Parathyroid adenoma (tissue), 2 donors: ENCODE results near the gene HOXA7.

ENCODE experiments used
- H2AFZ ChIP-seq: fragments of 300-600 bp; sonication (generic); one replicate; pipeline ENCODE4 v1.7.0; 2017; ENCODE audit warnings: antibody characterized with exemption, mild to moderate bottlenecking
- H3K27ac ChIP-seq: fragments of 300-600 bp; sonication (generic); one replicate; pipeline ENCODE4 v1.7.0; 2017
- H3K27me3 ChIP-seq: fragments of 300-600 bp; sonication (generic); one replicate; pipeline ENCODE4 v1.7.0; 2017; ENCODE audit warnings: low read length; ENCODE audit not compliant: control insufficient read depth, insufficient read depth
- H3K36me3 ChIP-seq: fragments of 300-600 bp; sonication (generic); one replicate; pipeline ENCODE4 v1.7.0; 2017; ENCODE audit warnings: low read length; ENCODE audit not compliant: control insufficient read depth, insufficient read depth
- H3K4me1 ChIP-seq: fragments of 300-600 bp; sonication (generic); one replicate; pipeline ENCODE4 v1.7.0; 2017; ENCODE audit warnings: control low read depth
- H3K4me2 ChIP-seq: fragments of 300-600 bp; sonication (generic); one replicate; pipeline ENCODE4 v1.7.0; 2017; ENCODE audit warnings: low read length
- H3K4me3 ChIP-seq: fragments of 300-600 bp; sonication (generic); one replicate; pipeline ENCODE4 v1.7.0; 2017; ENCODE audit warnings: low read depth, low read length
- H3K79me2 ChIP-seq: fragments of 300-600 bp; sonication (generic); one replicate; pipeline ENCODE4 v1.7.0; 2017; ENCODE audit warnings: control low read depth
- H3K9ac ChIP-seq: fragments of 300-600 bp; sonication (generic); one replicate; pipeline ENCODE4 v1.7.0; 2017; ENCODE audit warnings: mild to moderate bottlenecking
- H3K9me3 ChIP-seq: fragments of 300-600 bp; sonication (generic); one replicate; pipeline ENCODE4 v1.7.0; 2017; ENCODE audit warnings: low read length; ENCODE audit not compliant: control insufficient read depth
- TF ChIP-seq, protein P1 (sequence below): fragments of 300-600 bp; sonication (generic); IDR thresholded peaks from one replicate; pipeline ENCODE4 v1.7.0; 2017; ENCODE audit warnings: antibody characterized with exemption, mild to moderate bottlenecking
- donor health status: primary hyperparathyroidism.

Gene HOXA7

DNA sequence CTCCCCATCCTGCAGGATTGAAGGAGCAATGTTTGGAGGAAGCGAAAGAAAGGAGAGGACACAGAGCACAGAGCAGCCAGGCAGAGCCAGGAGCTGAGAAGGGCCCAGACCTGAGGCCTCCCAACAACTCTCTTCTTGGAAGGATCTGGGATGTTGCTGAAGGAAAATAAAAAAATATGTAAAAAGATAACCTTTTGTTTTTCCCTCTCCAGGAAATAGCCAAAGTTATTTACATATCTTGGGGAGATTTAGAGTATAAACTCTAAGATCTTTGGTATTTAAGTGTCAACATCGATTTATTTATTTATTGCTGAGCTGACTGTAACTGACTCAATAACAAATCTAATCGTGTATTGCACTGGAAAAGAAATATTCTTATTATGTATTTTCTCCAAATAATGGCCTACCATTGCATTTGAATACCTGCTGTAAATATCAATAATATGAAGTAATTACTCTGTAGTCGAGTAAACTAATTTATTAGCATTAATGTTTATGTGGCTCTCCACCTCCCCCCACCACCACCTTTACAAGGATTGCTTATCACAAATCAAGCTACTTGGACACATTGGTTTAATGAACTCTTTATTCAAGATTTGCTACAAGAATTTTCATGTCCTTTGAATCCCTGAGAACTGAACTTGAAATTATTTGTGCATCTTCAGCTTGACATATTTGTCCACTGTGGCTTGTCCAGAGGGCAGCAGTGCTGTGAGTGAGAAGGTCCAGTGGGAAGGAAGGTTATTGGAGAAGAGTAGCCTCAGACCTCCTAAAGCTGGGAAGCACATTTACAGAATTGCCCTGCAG is 30.4 kb upstream of the HOXA7 start:
- Histone ChIP-seq H3K4me3 (no peak overlapping the region), H3K4me1 (no peaks in the 10 kb centered on the region), H3K27ac (no peak overlapping the region), H3K79me2 (no peaks in the 10 kb centered on the region), H3K27me3 (peaks cover 46% of the 10 kb centered on the region), H3K9ac (no peak overlapping the region), H2AFZ (no peak overlapping the region), H3K4me2 (no peak overlapping the region), H3K9me3 (no peaks in the 10 kb centered on the region), H3K36me3 (no peaks in the 10 kb centered on the region)
- TF ChIP-seq, protein P1, sequence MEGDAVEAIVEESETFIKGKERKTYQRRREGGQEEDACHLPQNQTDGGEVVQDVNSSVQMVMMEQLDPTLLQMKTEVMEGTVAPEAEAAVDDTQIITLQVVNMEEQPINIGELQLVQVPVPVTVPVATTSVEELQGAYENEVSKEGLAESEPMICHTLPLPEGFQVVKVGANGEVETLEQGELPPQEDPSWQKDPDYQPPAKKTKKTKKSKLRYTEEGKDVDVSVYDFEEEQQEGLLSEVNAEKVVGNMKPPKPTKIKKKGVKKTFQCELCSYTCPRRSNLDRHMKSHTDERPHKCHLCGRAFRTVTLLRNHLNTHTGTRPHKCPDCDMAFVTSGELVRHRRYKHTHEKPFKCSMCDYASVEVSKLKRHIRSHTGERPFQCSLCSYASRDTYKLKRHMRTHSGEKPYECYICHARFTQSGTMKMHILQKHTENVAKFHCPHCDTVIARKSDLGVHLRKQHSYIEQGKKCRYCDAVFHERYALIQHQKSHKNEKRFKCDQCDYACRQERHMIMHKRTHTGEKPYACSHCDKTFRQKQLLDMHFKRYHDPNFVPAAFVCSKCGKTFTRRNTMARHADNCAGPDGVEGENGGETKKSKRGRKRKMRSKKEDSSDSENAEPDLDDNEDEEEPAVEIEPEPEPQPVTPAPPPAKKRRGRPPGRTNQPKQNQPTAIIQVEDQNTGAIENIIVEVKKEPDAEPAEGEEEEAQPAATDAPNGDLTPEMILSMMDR = no peak

DNA sequence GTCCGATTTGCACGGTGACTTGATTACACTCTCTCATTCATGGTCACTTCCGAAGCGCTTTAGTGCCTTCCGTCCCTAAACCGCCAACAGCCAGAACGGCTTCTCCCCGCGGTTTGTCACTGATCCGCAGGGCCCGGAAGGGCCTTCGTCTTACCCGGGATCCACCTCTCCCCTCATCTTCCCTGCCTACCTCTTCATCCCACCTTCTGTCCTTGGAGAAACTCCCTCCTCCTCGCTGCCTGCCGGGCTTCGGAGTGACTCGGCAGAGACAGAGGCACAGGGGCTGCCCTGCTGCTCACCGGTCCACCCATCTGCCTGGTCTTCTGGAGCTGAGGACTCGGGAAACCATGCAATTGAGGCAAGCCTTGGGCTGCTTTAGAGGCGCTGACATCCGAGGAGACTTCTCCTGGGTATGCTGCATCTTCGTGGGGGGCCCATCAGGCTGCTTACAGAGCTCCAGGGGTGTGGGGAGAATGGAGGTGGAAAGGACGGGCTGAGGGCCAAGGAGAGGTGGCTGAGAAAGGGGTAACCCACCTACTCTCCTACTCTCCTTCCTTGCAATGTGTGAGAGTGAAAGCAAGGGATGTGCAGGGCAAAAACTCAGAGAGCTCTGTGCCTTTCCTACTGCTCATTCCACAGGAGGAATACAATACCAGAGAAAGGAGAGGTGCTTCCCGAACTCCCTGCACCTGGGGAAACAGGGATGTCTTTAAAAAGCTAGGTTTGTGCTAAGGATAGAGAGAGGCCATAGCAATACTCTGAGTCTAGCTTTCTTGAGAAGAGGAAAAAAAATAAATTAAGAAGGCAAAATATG is 29.6 kb upstream of the HOXA7 start:
- H3K36me3 ChIP-seq = no peaks in the 10 kb centered on the region
- no peaks in the 10 kb centered on the region for H3K79me2 ChIP-seq
- H3K9me3 ChIP-seq = no peaks in the 10 kb centered on the region
- TF ChIP-seq, protein P1 = no peak
- H3K4me1 ChIP-seq = no peaks in the 10 kb centered on the region
- H3K9ac ChIP-seq = no peak overlapping the region
- no peak overlapping the region for H2AFZ ChIP-seq
- no peak overlapping the region for H3K27ac ChIP-seq
- no peak overlapping the region for H3K4me2 ChIP-seq
- H3K4me3 ChIP-seq = no peak overlapping the region
- H3K27me3 ChIP-seq = peaks cover 46% of the 10 kb centered on the region

DNA sequence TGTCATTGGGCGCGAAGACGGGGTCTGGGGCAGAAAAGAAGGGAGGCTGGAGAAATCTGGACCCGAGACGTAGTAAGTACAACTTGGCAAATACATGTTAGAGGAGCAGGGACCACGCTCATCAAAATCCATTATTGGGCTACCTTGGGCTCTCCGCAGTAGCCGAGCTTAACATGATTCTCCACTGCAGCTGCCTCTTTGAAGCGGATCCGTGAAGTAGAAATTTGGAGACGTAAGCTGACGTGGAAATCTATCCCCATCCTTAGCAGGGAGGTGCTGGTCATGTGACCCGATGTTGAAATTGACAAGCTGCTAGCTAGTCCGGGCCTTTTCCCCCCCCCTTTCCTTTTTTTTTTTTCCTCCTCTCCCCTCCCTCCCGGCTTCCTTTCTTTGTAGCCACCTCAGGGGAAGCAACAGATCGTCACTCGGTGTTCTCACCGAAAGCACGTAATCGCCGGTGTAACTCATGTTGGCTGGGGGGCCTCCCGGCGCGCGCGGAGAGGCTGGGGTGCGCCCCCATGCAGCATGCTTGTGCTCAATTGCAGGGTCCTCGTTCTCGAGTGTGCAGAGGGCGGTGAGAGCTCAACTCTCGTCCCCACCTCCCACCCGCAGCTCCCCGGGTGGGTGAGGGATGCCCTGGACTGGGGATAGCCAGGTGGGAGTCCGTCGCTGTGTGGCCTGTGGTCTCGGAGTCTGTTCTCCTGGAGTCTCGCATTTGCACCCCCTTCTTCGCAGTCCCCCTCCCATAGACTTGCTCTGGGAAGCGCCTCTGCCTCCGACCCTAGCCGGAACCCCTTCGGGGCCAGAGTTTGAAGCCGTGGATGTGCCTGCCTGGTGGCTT is 28.8 kb upstream of the HOXA7 start, which contains the start of gene HOXA11:
Gene HOXA11, minus strand, starts transcription at position 220 of the 841 bp plus-strand sequence. Its CDS starts 88 bp downstream, at position 132.
- Histone ChIP-seq H3K9me3 (no peaks in the 10 kb centered on the region), H3K79me2 (no peaks in the 10 kb centered on the region), H3K9ac (no peak within 1 kb of the TSS), H3K4me3 (no peak within 1 kb of the TSS), H2AFZ (no peak within 1 kb of the TSS), H3K4me1 (no peaks in the 10 kb centered on the region), H3K27ac (no peak within 1 kb of the TSS), H3K36me3 (no peaks in the 10 kb centered on the region), H3K4me2 (no peak within 1 kb of the TSS), H3K27me3 (peaks cover 42% of the 10 kb centered on the region)
- TF ChIP-seq, protein P1 = no peak

DNA sequence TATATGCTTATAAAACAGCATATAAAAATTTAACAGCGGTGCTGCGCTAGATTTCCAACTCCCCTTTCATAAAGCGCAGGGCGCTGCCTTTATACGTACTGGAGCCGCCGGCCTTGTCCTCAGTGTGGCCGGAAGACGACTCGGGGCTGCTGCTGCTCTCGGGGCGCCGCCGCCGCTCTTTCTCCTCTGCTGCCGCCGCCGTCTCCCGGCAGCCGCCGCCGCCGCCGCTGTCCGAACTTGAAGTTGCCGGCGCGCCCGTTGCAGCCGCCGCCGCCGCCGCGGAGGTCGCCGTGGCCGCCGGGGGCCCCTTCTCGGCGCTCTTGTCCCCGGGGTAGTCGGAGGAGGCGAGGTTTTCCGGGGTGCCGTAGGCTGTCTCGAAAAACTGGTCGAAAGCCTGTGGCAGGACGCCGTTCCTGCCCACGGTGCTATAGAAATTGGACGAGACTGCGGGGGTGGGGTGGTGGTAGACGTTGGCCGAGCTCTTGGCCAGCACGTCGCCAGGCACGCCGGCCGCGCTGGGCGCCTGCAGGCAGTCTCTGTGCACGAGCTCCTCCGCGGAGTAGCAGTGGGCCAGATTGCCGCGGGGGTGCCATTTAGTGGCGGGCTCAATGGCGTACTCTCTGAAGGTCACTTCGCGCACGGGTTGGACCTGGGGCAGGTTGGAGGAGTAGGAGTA is 28.0 kb upstream of the HOXA7 start:
- Histone ChIP-seq H3K27me3 (peaks cover 40% of the 10 kb centered on the region), H3K4me2 (no peak overlapping the region), H3K79me2 (no peaks in the 10 kb centered on the region), H2AFZ (no peak overlapping the region), H3K4me3 (no peak overlapping the region), H3K4me1 (no peaks in the 10 kb centered on the region), H3K9ac (no peak overlapping the region), H3K27ac (no peak overlapping the region), H3K36me3 (no peaks in the 10 kb centered on the region), H3K9me3 (no peaks in the 10 kb centered on the region)
- TF ChIP-seq, protein P1 = no peak
